ENCODE data around the gene TXNL4B. TPM values are rescaled to one million over a fixed set of nuclear protein-coding genes. Genes with fewer than 3 reads are reported as not detected.
"Not testable (repeated sequence)": the region's sequence is repeated elsewhere in the genome, so short reads cannot be mapped to it uniquely, and the experiment has no call there.

The TXNL4B gene
- total RNA-seq, 2 donors from 2014 or later, result 17.9 to 18.9 TPM

DNA sequence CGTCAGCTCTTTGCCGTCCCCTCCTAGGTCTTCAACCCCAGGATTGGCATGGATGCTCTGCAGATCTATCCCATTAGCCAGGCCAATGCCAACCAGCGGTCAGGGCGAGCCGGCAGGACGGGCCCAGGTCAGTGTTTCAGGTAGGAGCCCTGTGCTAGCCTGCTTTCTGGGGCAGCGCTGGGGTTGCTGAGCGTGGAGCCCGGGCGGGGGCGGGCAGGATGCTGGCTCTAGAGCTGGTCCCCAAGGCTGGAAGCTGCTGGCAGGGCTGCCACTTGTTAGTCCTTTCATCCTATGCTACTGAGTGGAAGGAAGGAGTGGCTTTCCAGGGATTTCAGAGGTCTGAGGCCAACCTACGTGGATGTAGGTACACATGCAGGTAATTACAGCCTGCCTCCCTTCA, 12.6 kb upstream of the TXNL4B start:
- H3K9me3 Mint-ChIP-seq, result no peaks in the 10 kb centered on the region
- no peak for ATAC-seq (replicated peaks)
- H3K27ac Mint-ChIP-seq, result no peak overlapping the region
- H3K4me1 Mint-ChIP-seq, result peaks cover 4% of the 10 kb centered on the region
- H3K27me3 Mint-ChIP-seq, result no peaks in the 10 kb centered on the region
- no peak overlapping the region for H3K4me3 Mint-ChIP-seq
- H3K36me3 Mint-ChIP-seq (ENCODE audit: low read depth), result peaks cover 100% of the 10 kb centered on the region

DNA sequence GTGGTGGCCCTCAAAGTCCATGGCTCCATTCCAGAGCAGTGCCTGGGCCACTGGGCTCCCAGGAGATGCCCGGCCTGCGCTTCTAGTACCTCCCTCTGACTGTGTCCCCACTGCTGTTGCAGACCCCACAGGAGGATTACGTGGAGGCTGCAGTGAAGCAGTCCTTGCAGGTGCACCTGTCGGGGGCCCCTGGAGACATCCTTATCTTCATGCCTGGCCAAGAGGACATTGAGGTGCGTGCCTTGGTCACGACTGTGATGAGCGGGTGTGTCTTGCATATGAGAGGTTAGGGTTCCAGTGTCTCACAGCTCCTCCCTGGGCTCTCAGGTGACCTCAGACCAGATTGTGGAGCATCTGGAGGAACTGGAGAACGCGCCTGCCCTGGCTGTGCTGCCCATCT, 11.5 kb upstream of the TXNL4B start:
- no peaks in the 10 kb centered on the region for H3K9me3 Mint-ChIP-seq
- ATAC-seq (replicated peaks), result no peak
- peaks cover 4% of the 10 kb centered on the region for H3K4me1 Mint-ChIP-seq
- H3K4me3 Mint-ChIP-seq, result no peak overlapping the region
- H3K36me3 Mint-ChIP-seq (ENCODE audit: low read depth), result peaks cover 100% of the 10 kb centered on the region
- H3K27me3 Mint-ChIP-seq, result no peaks in the 10 kb centered on the region
- no peak overlapping the region for H3K27ac Mint-ChIP-seq

DNA sequence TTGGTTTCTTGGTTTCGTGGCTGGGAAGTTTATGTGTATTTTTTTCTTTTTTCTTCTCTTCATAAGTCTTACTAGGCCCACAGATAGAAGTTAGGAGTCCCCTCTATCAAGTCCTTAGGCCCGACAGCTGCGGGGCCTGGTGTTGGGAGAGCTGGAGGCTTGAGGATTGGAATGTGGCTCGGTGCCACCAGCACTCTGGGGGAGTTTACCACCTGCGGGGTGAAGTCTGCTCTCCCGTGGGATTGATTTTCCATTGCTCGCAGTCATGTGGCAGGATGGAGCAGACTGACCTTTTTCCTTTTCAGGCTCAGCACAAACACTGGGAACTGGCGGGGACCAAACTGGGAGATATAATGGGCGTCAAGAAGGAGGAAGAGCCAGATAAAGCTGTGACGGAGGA, 7.8 kb upstream of the TXNL4B start:
- ATAC-seq (replicated peaks), result no peak
- H3K4me3 Mint-ChIP-seq, result no peak overlapping the region
- H3K9me3 Mint-ChIP-seq, result no peaks in the 10 kb centered on the region
- H3K4me1 Mint-ChIP-seq, result peaks cover 6% of the 10 kb centered on the region
- no peak overlapping the region for H3K27ac Mint-ChIP-seq
- H3K27me3 Mint-ChIP-seq, result no peaks in the 10 kb centered on the region
- peaks cover 100% of the 10 kb centered on the region for H3K36me3 Mint-ChIP-seq (ENCODE audit: low read depth)

DNA sequence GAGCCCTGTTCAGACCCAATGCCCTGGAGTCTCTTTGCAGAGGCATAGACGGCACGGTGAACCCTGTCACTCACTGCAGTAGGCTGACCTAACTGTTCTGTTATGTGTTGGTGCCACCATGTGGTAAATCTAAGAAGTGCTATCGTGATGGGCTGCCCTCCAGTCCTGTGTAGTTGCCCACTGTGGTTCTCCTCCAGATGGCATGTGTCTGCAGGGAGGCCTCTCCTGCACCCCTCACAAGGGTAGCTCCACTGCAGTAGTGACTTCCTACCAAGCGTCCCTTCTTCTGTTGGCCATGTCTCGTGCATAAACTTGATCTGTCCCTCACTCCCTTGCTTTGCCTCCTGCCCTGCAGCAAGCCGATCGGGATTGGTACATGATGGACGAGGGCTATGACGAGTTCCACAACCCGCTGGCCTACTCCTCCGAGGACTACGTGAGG, 6.0 kb upstream of the TXNL4B start:
- Mint-ChIP-seq H3K27ac (no peak overlapping the region), H3K4me3 (no peak overlapping the region), H3K36me3 (ENCODE audit: low read depth) (peaks cover 96% of the 10 kb centered on the region), H3K9me3 (no peaks in the 10 kb centered on the region), H3K4me1 (peaks cover 21% of the 10 kb centered on the region), H3K27me3 (no peaks in the 10 kb centered on the region)
- ATAC-seq (replicated peaks), result peak; percentile 78

DNA sequence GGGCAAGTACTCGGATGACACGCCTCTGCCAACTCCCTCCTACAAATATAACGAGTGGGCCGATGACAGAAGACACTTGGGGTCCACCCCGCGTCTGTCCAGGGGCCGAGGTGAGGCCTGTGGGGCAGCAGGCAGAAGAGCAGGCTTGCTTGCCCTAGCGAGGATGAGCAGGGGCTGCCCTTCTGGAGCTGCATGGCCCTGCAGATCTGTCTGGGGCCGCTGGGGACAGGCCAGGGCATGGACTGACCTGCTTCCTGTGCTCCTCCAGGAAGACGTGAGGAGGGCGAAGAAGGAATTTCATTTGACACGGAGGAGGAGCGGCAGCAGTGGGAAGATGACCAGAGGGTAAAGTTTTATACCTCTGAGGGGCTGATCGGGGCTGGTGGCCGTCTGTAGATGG, 5.5 kb upstream of the TXNL4B start:
- no peak for ATAC-seq (replicated peaks)
- Mint-ChIP-seq H3K27me3 (no peaks in the 10 kb centered on the region), H3K36me3 (ENCODE audit: low read depth) (peaks cover 96% of the 10 kb centered on the region), H3K4me3 (no peak overlapping the region), H3K27ac (no peak overlapping the region), H3K4me1 (peaks cover 21% of the 10 kb centered on the region), H3K9me3 (no peaks in the 10 kb centered on the region)

DNA sequence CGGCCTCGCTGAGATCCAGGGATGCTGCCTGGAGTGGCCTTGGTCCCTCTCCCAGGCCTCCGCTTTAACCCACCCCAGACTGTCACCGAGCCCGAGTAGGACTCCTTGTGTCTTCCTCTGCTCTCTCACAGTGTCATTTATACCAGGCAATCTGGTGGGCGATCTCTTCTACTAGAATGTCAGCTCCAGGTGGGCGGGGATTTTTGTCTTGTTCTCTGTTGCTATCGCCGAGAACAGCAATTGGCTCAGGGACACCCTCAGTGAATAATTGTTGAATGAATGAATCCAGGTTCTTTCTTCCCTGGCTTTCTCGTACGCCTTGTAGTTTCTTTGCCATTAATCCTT, 818 bp upstream of the TXNL4B start:
- Mint-ChIP-seq H3K9me3 (no peaks in the 10 kb centered on the region), H3K4me3 (peak overlapping the region; percentile 99), H3K36me3 (ENCODE audit: low read depth) (peaks cover 85% of the 10 kb centered on the region), H3K27me3 (no peaks in the 10 kb centered on the region), H3K4me1 (peaks cover 35% of the 10 kb centered on the region), H3K27ac (peak overlapping the region; percentile 98)
- ATAC-seq (replicated peaks), result no peak

DNA sequence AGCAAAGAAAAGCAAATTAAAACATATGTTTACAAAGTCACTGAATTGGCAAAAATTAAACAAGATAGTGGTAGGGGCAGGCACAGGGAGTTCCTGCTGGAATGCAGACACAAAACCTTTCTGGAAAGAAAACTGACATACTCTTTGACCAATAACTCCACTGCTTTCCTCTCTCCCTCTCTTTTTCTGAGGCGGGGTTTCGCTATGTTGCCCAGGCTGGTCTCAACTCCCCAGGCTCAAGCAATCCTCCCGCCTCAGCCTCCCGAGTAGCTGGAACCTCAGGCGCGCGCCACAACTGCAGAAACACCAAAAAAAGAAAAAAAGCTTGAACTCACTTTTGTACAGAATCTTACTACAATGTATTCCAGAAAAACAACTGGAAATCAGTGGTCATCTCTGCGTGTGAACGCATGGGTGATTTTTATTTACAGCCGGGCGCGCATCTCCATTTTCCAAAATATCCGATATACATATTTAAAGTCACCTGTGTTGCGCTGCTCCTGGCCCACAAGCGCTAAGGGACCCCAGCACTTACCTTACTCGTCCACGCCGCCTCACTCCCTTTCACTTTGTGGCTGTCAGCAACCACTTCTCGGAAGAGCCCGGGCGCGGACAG, 480 bp downstream of the TXNL4B start:
- Mint-ChIP-seq H3K27ac (peak overlapping the region; percentile 98), H3K9me3 (no peaks in the 10 kb centered on the region), H3K36me3 (ENCODE audit: low read depth) (peaks cover 85% of the 10 kb centered on the region), H3K27me3 (no peaks in the 10 kb centered on the region), H3K4me1 (peaks cover 35% of the 10 kb centered on the region), H3K4me3 (peak overlapping the region; percentile 99)
- peak; percentile 38 for ATAC-seq (replicated peaks)

DNA sequence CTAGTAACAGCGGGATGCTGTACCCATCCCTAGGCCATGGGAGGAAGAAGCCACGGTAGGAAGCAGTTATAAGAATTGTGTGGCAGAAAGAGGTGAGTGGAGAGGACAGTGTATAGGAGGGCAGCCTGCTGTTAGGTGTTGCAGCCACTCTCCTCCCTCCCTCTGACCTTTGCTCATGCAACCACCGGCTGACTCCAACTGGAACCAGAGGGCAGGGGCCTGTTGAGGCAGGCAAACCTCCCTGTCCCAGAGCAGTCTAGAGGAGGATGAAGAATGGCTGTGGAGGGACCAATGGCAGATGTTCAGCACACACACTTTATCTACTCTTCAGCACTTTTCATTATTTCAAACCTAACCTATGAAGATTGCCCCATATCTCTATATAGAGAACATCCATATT, 2.2 kb downstream of the TXNL4B start:
- no peaks in the 10 kb centered on the region for H3K9me3 Mint-ChIP-seq
- no peaks in the 10 kb centered on the region for H3K27me3 Mint-ChIP-seq
- no peak for ATAC-seq (replicated peaks)
- H3K4me3 Mint-ChIP-seq, result peak overlapping the region; percentile 99
- H3K27ac Mint-ChIP-seq, result peak overlapping the region; percentile 75
- peaks cover 28% of the 10 kb centered on the region for H3K4me1 Mint-ChIP-seq
- peaks cover 85% of the 10 kb centered on the region for H3K36me3 Mint-ChIP-seq (ENCODE audit: low read depth)

DNA sequence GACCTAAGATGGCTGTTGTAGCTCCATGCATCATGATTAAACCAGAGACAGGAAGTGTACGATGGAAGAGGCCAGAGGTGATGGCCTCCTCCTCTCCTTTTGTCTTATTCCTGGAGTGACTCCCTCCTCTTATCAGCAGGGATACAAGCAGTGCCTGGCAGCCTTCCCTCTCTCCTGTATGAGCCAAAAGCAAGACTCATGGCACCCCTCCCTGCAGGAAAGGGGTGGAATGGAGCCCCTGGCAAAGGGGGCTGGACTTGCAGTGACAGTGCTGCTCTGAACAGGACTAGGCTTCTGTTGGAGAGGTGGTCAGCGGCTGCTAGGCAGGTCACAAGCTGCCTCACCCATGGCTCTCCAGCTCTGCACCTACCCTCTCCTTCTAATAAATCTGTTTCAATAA, 8.4 kb downstream of the TXNL4B start:
- no peaks in the 10 kb centered on the region for H3K9me3 Mint-ChIP-seq
- no peak for ATAC-seq (replicated peaks)
- H3K4me1 Mint-ChIP-seq, result no peaks in the 10 kb centered on the region
- no peak overlapping the region for H3K4me3 Mint-ChIP-seq
- no peak overlapping the region for H3K27ac Mint-ChIP-seq
- no peaks in the 10 kb centered on the region for H3K27me3 Mint-ChIP-seq
- H3K36me3 Mint-ChIP-seq (ENCODE audit: low read depth), result peaks cover 62% of the 10 kb centered on the region

DNA sequence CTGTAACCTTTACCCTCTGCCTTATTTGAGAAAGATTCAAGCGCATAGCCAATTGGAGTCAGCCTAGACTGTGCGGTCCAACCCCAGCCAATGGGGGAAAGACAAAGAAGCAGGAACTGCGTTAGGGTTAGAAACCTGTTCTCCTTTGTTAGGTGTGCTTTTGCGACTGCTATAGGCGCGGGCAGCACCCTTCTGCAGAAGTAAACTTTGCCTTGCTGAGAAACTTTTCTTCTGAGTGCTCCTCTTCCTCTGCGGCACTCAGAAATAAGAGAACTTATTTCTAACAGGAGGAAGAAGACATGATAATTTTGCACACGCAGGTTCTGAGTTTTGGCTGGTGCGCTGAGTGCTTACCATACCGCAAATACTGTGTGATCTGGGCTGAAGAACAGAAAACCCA, 9.0 kb downstream of the TXNL4B start:
- no peaks in the 10 kb centered on the region for H3K4me1 Mint-ChIP-seq
- H3K36me3 Mint-ChIP-seq (ENCODE audit: low read depth), result peaks cover 56% of the 10 kb centered on the region
- no peaks in the 10 kb centered on the region for H3K9me3 Mint-ChIP-seq
- H3K27ac Mint-ChIP-seq, result no peak overlapping the region
- no peaks in the 10 kb centered on the region for H3K27me3 Mint-ChIP-seq
- H3K4me3 Mint-ChIP-seq, result no peak overlapping the region
- no peak for ATAC-seq (replicated peaks)

DNA sequence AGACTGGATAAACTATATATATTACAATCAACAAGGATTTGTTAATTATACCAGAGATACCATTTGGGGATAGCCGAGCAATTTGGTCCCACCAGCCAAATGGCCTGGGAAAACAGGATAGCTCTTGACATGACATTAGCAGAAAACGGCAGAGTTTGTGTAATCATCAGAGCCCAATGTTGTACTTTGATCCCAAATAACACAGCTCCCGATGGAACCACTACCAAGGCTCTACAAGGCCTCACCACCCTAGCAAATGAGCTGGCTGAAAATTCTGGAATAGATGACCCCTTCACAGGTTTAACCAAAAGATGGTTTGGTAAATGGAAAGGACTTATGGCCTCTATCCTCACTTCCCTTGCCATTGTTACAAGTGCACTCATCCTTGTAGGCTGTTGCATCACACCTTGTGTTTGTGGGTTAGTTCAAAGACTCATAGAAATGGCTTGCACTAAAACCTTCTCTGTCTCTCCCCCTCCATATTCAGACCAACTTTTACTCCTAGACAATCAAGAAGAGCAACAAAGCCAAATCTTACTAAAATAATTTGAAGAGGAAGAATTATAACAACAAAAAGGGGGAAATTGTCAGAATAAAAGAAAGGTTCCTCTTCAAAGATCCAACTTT, 9.5 kb downstream of the TXNL4B start:
- no peak overlapping the region for H3K4me3 Mint-ChIP-seq
- ATAC-seq (replicated peaks), result no peak
- H3K9me3 Mint-ChIP-seq, result no peaks in the 10 kb centered on the region
- H3K4me1 Mint-ChIP-seq, result no peaks in the 10 kb centered on the region
- H3K36me3 Mint-ChIP-seq (ENCODE audit: low read depth), result peaks cover 51% of the 10 kb centered on the region
- no peaks in the 10 kb centered on the region for H3K27me3 Mint-ChIP-seq
- no peak overlapping the region for H3K27ac Mint-ChIP-seq

DNA sequence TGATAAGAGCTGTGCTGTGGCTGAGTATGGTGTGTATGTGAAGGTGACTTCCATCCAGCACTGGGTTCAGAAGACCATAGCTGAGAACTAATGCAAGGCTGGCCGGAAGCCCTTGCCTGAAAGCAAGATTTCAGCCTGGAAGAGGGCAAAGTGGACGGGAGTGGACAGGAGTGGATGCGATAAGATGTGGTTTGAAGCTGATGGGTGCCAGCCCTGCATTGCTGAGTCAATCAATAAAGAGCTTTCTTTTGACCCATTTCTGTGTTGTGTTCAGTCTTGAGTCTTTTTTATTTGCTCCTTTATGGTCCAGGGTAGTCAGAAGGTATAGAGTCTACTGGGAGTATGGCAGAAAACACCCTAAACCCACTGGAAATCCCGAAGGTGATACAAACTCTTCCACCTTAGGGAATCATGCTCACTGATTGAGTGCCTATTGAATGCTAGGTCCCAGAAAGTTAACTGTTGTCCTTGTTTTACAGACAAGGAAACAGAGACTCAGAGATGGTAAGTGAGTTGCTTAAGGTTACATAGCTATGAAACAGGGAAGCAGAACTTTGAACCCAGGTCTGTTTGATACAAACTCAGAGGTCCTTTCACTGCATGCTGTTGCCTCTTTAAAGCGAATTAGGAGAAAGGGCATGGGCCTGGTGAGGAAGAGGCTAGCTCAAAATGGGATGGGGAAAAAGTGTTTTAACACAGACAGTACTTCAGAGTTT, 16.3 kb downstream of the TXNL4B start:
- not testable (repeated sequence) for ATAC-seq (replicated peaks); H3K27me3 Mint-ChIP-seq; H3K4me3 Mint-ChIP-seq; H3K36me3 Mint-ChIP-seq (ENCODE audit: low read depth); H3K4me1 Mint-ChIP-seq; H3K9me3 Mint-ChIP-seq; H3K27ac Mint-ChIP-seq

DNA sequence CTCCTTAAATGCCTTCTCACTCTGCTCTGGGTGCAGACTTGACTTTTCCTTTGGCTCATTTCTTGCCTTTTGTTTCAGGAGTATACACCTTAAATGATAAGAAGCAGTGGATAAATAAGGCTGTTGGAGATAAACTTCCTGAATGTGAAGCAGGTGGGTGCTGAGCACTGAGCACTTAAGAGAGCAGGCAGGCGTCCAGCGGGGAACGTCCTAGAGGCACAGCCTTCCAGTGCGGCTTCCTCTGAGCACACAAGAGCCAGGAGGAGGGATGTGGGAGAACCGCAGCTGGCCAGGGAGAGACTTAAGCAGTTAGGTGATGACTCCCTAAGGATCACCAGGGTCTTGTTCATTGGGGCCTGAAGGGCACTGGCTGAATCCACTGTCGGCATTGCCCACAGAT, 18.4 kb downstream of the TXNL4B start:
- H3K27me3 Mint-ChIP-seq; ATAC-seq (replicated peaks); H3K4me3 Mint-ChIP-seq; H3K27ac Mint-ChIP-seq; H3K9me3 Mint-ChIP-seq; H3K36me3 Mint-ChIP-seq (ENCODE audit: low read depth); H3K4me1 Mint-ChIP-seq: not testable (repeated sequence)

DNA sequence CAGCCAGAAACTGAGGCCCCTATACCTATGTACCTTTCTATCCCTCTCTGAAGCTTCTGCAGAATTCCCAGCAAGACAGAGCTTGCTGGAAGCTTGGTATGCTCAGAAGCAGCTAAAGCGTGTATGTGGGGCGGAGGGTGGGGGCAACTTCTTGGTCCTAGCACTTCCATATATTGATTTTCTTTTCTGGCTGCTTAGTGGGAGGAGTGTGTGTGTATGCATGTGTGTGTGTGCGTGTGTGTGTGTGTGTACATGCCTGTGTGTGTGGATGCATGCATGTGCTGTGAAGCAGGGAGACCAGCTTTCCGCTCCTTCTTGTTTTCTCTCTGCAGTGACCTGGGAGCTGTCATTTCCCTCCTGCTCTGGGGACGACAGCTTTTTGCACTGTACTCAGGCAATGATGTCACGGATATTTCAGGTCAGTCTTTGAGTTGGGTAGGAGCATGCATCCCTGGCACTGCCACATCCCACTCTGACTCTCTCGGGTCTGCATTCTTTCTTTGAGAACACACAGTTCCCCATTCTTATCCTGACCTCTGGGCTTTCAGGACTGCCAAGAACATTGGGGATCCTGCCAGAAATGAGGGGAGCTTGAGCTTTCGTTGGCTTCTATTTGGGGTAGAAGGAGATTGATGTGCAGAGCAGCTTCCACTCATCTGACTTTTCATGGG, 19.7 kb downstream of the TXNL4B start:
- no peaks in the 10 kb centered on the region for H3K9me3 Mint-ChIP-seq
- no peak overlapping the region for H3K27ac Mint-ChIP-seq
- H3K4me3 Mint-ChIP-seq, result no peak overlapping the region
- no peaks in the 10 kb centered on the region for H3K27me3 Mint-ChIP-seq
- ATAC-seq (replicated peaks), result no peak
- H3K4me1 Mint-ChIP-seq, result no peaks in the 10 kb centered on the region
- H3K36me3 Mint-ChIP-seq (ENCODE audit: low read depth), result peaks cover 6% of the 10 kb centered on the region
